Right atrium auricular region (tissue), 2 donors: ENCODE data around the gene SH3BP4. TPM values are rescaled to one million over a fixed set of nuclear protein-coding genes. Genes with fewer than 3 reads are reported as not detected.
"Not testable (repeated sequence)": the region's sequence is repeated elsewhere in the genome, so short reads cannot be mapped to it uniquely, and the experiment has no call there.

Experiments
- DNase-seq: peaks from one replicate; pipeline ENCODE4 v3.0.0-alpha.2; 2019; ENCODE audit warnings: low spot score
- H3K27ac ChIP-seq, 2 donors: fragments of 200-600 bp; sonication (generic); 1 replicate in 1 of 2; 2 replicates in 1 of 2; pipeline ENCODE4 v1.5.1; 2016 to 2019
- H3K27me3 ChIP-seq, 2 donors: fragments of 200-600 bp; sonication (generic); one replicate each; pipeline versions ENCODE4 v1.5.1 to v1.6.0; 2017 to 2019
- H3K36me3 ChIP-seq: fragments of 200-600 bp; sonication (generic); one replicate; pipeline ENCODE4 v1.5.1; 2016
- H3K4me1 ChIP-seq, 2 donors: fragments of 200-600 bp; sonication (generic); one replicate each; pipeline versions ENCODE4 v1.5.1 to v1.6.0; 2017 to 2019
- H3K4me3 ChIP-seq, 2 donors: fragments of 200-600 bp; sonication (generic); 1 replicate in 1 of 2; 2 replicates in 1 of 2; pipeline ENCODE4 v1.5.1; 2017 to 2019; ENCODE audit warnings: mild to moderate bottlenecking in 1 of 2, moderate library complexity in 1 of 2
- H3K9me3 ChIP-seq, 2 donors: fragments of 200-600 bp; sonication (generic); one replicate each; pipeline ENCODE4 v1.5.1; 2019
- total RNA-seq, 2 donors: library from RNA; depleted of rRNA; stranded (reverse); fragments of >200 nt; gene quantifications; one replicate each; pipeline ENCODE4 v1.1.0, GENCODE V29; 2016
- TF ChIP-seq, protein P1 (sequence below), 2 donors: fragments of 200-600 bp; sonication (generic); IDR thresholded peaks; one replicate each; pipeline ENCODE4 v1.5.1; 2019; ENCODE audit warnings: antibody characterized with exemption in 2 of 2

SH3BP4 gene
- total RNA-seq, 2 donors from 2014 or later = 27.2 to 34.5 TPM

DNA sequence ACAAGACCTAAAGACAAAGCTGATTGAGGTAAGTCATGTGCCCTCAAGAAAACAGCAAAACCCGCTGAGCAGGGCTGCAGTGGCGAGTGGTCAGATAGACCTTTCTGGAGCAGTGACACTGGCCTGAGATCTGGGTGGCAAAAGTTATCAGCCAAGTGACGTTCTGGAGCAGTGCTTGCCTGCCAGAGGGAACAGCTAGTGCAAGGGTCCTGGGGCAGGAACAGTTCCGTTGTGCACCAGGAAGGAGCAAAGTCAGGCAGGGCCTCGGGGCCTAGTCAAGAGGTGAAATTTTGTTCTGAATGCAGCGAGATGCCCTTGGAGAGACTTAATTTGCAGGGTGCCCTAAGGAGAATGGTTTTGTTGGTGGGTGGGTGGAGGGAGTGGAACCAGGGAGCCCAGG lies 67.0 kb downstream of the SH3BP4 start:
- no peak for DNase-seq
- Histone ChIP-seq H3K36me3 (no peaks in the 10 kb centered on the region), H3K4me3 (no peak overlapping the region), H3K4me1 (no peaks in the 10 kb centered on the region), H3K9me3 (peaks cover 0 to 9% of the 10 kb centered on the region in 2 donors), H3K27ac (no peak overlapping the region), H3K27me3 (no peaks in the 10 kb centered on the region)
- TF ChIP-seq, protein P1, sequence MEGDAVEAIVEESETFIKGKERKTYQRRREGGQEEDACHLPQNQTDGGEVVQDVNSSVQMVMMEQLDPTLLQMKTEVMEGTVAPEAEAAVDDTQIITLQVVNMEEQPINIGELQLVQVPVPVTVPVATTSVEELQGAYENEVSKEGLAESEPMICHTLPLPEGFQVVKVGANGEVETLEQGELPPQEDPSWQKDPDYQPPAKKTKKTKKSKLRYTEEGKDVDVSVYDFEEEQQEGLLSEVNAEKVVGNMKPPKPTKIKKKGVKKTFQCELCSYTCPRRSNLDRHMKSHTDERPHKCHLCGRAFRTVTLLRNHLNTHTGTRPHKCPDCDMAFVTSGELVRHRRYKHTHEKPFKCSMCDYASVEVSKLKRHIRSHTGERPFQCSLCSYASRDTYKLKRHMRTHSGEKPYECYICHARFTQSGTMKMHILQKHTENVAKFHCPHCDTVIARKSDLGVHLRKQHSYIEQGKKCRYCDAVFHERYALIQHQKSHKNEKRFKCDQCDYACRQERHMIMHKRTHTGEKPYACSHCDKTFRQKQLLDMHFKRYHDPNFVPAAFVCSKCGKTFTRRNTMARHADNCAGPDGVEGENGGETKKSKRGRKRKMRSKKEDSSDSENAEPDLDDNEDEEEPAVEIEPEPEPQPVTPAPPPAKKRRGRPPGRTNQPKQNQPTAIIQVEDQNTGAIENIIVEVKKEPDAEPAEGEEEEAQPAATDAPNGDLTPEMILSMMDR (IDR thresholded peaks at IDR 0.05) = no peak

DNA sequence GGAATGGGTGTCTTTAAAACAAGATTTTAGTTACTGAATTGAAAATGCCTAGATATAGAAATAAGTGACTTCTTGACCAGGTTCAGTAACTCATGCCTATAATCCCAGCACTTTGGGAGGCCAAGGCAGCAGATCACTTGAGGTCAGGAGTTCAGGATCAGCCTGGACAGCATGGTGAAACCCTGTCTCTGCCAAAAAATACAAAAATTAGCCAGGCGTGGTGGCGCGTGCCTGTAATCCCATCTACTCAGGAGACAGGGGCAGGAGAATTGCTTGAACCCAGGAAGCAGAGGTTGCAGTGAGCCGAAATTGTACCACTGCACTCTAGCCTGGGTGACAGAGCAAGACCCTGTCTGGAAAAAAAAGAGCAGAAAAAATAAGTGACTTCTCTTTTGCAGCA lies 68.3 kb downstream of the SH3BP4 start:
- H3K9me3 ChIP-seq, H3K27ac ChIP-seq, DNase-seq, H3K36me3 ChIP-seq, H3K4me3 ChIP-seq, H3K27me3 ChIP-seq: not testable (repeated sequence)
- H3K4me1 ChIP-seq = peaks cover 0 to 13% of the 10 kb centered on the region in 2 donors

DNA sequence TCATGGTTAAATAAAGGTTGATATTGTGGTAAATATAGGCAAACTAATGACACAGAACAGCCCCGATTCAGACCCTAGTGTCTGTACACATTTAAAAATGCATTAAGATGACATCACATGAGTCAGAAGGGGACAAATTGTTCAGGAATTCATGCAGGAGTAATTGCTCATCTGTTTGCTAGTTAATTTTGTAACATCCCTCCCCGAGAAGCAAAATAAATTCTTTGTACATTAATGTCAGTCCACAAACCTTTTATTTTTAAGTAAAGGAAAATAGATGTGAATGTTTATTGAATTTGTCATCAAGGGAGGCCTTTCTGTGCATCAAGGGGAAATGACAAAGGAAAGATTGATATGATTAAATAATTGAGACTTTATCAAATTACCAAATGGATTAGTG lies 69.9 kb downstream of the SH3BP4 start:
- TF ChIP-seq, protein P1 (IDR thresholded peaks at IDR 0.05) = no peak
- no peak overlapping the region for H3K27ac ChIP-seq
- no peaks in the 10 kb centered on the region for H3K36me3 ChIP-seq
- H3K9me3 ChIP-seq = no peaks in the 10 kb centered on the region
- DNase-seq = no peak
- H3K27me3 ChIP-seq = no peaks in the 10 kb centered on the region
- peaks cover 0 to 29% of the 10 kb centered on the region in 2 donors for H3K4me1 ChIP-seq
- H3K4me3 ChIP-seq = no peak overlapping the region

DNA sequence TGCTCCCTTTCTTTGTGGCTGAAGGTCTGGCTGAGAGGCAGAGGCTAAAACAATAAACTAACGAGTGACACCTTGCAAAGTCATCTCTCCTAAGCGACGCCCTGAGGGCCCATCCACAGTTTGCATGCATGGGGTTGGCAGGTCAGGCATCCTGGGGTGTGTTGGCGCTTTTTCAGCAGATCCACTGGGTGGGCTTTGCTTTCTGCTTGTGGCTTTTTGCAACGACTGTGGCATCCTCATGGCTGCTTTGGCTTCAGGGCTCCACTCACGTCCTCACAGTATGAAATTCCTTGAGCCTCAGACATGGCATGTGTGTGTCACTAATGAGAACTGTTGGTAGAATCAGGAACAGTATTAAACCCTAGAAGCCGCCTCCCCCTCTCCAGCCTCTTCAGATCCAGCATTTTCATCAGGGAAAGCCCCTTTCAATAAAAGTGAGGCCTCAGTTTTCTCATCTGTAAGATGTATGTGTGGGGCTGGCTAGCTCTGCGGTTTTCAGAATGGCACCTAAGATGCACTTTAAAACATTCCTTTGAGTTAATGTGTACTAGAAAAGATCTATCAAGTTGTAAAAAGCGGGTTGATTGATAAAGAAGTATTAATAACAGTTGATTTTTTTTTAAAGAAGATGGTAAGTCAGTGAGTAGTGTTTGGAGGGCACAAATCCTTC lies 72.5 kb downstream of the SH3BP4 start:
- H3K9me3 ChIP-seq = no peaks in the 10 kb centered on the region
- TF ChIP-seq, protein P1 (IDR thresholded peaks at IDR 0.05) = no peak
- H3K27me3 ChIP-seq = no peaks in the 10 kb centered on the region
- DNase-seq = no peak
- H3K36me3 ChIP-seq = no peaks in the 10 kb centered on the region
- H3K4me3 ChIP-seq = no peak overlapping the region
- H3K4me1 ChIP-seq = peaks cover 0 to 50% of the 10 kb centered on the region in 2 donors
- H3K27ac ChIP-seq = peak overlapping the region; percentile 32 to 37

DNA sequence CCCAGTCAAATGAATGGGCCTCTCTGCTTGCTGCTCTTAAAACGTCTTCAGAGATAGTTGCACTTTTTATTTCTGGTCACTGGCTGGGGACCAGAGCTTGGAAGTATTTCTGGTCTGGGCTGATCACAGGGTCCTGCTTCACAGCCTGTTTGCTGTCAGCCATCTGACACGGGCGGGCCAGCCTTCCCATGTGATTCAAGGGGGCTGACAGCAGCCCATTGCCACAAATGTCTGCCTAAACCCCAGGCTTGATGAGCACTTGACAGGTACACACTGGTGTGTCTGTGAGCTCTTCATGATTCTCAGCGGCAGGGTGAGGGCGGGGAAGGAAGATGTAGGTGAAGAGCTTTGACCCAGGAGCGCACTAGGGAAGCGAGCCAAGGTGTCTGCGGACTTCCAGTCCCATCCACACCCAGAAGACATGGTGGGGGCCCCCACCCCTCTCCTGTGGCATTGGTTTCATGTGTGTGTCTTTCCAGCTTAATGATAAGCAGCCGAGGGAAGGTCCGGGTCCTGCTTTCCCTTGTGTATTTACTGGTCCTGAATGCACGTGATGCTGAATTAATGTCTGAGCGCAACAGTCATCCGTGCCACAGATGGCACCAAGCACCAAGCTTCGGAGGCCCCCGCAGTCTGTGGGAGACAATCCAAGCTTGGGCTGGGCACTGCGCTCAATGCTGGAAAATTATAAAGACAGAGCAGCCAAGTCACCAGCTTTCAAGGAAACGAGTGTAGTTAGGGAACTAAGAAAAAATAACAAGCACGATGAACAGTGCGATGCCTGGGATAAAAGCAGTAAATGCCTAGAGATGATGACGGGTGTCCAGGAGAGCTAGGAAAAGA lies 73.3 kb downstream of the SH3BP4 start:
- H3K4me1 ChIP-seq = peaks cover 0 to 58% of the 10 kb centered on the region in 2 donors
- peak overlapping the region; percentile 32 to 37 for H3K27ac ChIP-seq
- no peak overlapping the region for H3K4me3 ChIP-seq

More for the DNA sequence above, 73.3 kb downstream of the SH3BP4 start:
- TF ChIP-seq, protein P1 (IDR thresholded peaks at IDR 0.05) = no peak
- no peaks in the 10 kb centered on the region for H3K9me3 ChIP-seq
- no peaks in the 10 kb centered on the region for H3K27me3 ChIP-seq
- no peaks in the 10 kb centered on the region for H3K36me3 ChIP-seq
- DNase-seq = no peak
